Measurements from ENCODE around the gene ABLIM1. TPM values are rescaled to one million over a fixed set of nuclear protein-coding genes. Genes with fewer than 3 reads are reported as not detected.

ABLIM1 gene
- total RNA-seq, 2 experiments from 2014 or later: 114 to 116 TPM

DNA sequence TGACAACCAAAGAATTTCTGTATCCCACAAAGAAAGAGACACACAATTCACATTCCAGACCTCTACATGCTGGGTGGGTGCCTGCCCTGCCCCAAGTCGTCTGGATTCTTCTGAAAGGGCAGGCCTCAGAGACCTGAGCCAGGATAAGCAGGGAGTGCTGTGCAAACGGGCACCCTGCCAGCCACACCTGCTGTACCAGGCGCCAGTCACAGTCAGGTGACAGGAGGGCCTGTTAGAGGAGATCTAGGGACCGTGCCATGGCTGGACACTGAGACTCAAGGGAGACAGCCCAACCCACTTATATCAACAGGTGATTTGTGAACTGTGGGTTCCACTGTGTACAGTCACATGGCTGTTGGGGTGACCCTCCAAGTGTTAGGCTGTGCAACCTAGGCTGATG is 150.6 kb downstream of the ABLIM1 start:
- Mint-ChIP-seq H3K4me3 (no peak overlapping the region), H3K27me3 (no peaks in the 10 kb centered on the region), H3K27ac (peak overlapping the region; percentile 80), H3K9me3 (peaks cover 9% of the 10 kb centered on the region), H3K4me1 (peaks cover 83% of the 10 kb centered on the region), H3K36me3 (peaks cover 36% of the 10 kb centered on the region)
- DNase-seq: no peak

DNA sequence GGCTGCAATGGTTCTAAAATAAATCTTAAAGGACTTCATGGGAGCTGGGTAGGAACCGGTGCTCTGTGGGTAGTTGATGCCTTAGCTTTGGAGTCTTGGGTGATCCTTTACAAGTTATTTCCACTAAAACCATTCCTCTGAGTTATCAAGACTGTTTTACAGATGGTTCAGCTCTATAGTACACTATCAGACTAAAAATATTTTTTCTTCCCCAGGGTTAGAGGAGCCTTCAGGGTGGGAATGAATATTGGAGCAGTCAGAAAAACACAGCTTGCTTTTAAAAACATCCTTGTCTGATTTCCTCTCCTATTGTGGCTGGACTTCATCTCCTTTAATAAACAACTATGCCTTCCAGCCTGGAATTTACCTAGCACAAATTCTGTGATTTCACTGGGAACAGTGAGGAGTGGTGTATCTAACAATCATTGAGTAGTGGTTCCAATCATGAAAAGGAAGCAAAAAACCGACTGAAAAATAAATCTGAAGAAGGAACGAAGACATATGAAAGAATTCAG is 151.1 kb downstream of the ABLIM1 start:
- H3K27ac Mint-ChIP-seq: peak overlapping the region; percentile 80
- H3K27me3 Mint-ChIP-seq: no peaks in the 10 kb centered on the region
- peaks cover 33% of the 10 kb centered on the region for H3K36me3 Mint-ChIP-seq

DNA sequence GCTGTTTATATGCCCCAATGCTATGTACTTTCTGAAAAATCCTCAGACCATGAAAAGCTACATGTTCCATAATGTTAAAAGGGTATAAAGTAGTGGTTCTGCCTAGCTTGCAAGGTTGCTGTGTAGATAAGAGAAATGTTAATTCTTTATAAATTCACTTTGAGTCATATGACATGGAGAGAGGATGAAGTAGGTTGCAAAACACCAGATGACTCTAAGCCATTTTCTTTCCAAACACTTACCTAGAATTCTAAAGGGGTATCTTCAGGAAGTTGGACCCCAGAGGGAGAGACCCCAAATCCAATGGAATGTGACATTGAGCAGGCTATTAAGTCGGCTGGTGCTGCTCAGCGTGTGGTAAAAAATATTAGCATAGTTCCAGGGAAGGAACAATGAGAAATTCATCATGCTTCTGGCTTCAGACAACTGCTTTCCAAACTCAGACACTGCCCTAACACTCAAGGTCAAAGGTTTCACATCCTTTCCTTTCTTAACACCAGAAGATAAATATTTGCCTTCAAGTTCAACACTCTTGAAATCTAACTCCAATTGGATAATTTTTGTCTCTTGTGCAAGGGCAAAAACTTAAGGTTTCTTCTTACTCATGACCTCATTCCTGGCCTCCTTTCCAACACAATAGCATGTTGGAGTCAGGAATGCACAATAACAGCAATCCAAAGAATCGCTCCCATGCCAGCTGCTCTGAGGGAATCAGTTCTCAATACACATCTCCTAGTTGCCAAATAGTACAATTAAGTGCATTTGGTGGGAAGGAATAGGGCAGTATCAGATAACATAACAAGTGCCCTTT is 153.1 kb downstream of the ABLIM1 start:
- peak overlapping the region; percentile 64 for H3K27ac Mint-ChIP-seq
- peaks cover 36% of the 10 kb centered on the region for H3K36me3 Mint-ChIP-seq
- H3K9me3 Mint-ChIP-seq: peaks cover 7% of the 10 kb centered on the region
- peaks cover 89% of the 10 kb centered on the region for H3K4me1 Mint-ChIP-seq
- H3K27me3 Mint-ChIP-seq: no peaks in the 10 kb centered on the region
- H3K4me3 Mint-ChIP-seq: no peak overlapping the region
- DNase-seq: no peak

More for the DNA sequence above, 151.1 kb downstream of the ABLIM1 start:
- H3K4me1 Mint-ChIP-seq: peaks cover 81% of the 10 kb centered on the region
- DNase-seq: no peak
- H3K9me3 Mint-ChIP-seq: peaks cover 9% of the 10 kb centered on the region
- peak overlapping the region; percentile 30 for H3K4me3 Mint-ChIP-seq

- no peak overlapping the region for H3K4me3 Mint-ChIP-seq
- peaks cover 89% of the 10 kb centered on the region for H3K4me1 Mint-ChIP-seq
These were observed 156.0 kb downstream of the ABLIM1 start for GRCh38 chr10:114502074-114502473.

GRCh38 chr10:114501650-114502049 is 156.4 kb downstream of the ABLIM1 start:
- Mint-ChIP-seq H3K9me3 (peaks cover 2% of the 10 kb centered on the region), H3K4me1 (peaks cover 88% of the 10 kb centered on the region), H3K27ac (peak overlapping the region; percentile 73), H3K27me3 (no peaks in the 10 kb centered on the region), H3K4me3 (no peak overlapping the region), H3K36me3 (peaks cover 25% of the 10 kb centered on the region)
- DNase-seq: no peak

More at GRCh38 chr10:114502074-114502473, 156.0 kb downstream of the ABLIM1 start:
- Mint-ChIP-seq H3K36me3 (peaks cover 24% of the 10 kb centered on the region), H3K27me3 (no peaks in the 10 kb centered on the region), H3K9me3 (peaks cover 2% of the 10 kb centered on the region), H3K27ac (peak overlapping the region; percentile 73)
- DNase-seq: no peak

DNA sequence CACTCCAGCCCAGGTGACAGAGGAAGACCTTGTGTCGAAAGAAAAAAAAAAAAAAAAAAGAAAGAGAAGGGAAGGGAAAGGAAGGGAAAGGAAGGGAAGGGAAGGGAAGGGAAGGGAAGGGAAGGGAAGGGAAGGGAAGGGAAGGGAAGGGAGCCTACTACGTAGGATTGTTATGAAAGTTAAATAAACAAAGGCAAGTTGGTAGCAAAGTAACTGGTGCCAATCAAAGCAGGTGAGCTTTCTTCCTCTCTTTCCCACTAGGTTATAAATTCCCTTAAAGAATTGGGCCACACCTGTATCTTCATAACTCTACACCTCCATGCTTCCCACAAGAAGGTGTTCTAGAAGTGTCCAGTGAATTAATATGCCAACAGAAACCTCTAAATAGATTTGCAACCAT is 157.4 kb downstream of the ABLIM1 start:
- H3K4me3 Mint-ChIP-seq: no peak overlapping the region
- H3K4me1 Mint-ChIP-seq: peaks cover 88% of the 10 kb centered on the region
- peak overlapping the region; percentile 97 for H3K27ac Mint-ChIP-seq
- H3K36me3 Mint-ChIP-seq: peaks cover 31% of the 10 kb centered on the region
- peaks cover 2% of the 10 kb centered on the region for H3K9me3 Mint-ChIP-seq
- DNase-seq: no peak
- no peaks in the 10 kb centered on the region for H3K27me3 Mint-ChIP-seq

GRCh38 chr10:114499630-114500190 is 158.4 kb downstream of the ABLIM1 start:
- H3K4me1 Mint-ChIP-seq: peaks cover 86% of the 10 kb centered on the region
- peak; percentile 77 for DNase-seq
- peak overlapping the region; percentile 71 for H3K4me3 Mint-ChIP-seq
- peaks cover 37% of the 10 kb centered on the region for H3K36me3 Mint-ChIP-seq
- peaks cover 4% of the 10 kb centered on the region for H3K9me3 Mint-ChIP-seq
- no peaks in the 10 kb centered on the region for H3K27me3 Mint-ChIP-seq
- peak overlapping the region; percentile 97 for H3K27ac Mint-ChIP-seq

DNA sequence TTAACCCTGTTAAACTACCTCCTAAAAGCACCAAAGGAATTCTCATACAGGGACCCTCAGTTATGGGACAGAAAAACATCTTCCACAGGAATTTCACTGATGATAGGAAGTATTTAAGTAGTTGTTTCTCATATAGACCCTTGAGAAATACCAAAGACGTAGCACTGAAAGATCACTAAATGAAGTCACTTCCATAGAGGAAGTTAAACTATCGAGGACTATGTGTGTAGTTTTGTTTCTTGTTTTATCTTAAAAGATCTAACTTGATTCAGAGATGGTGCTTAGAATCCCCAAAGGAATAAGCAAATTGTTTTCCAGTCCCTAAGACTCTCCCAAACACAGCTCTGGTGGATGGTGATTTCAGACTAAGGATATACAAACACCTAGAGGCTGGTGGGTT is 159.0 kb downstream of the ABLIM1 start:
- Mint-ChIP-seq H3K27ac (peak overlapping the region; percentile 97), H3K9me3 (peaks cover 4% of the 10 kb centered on the region), H3K27me3 (no peaks in the 10 kb centered on the region), H3K4me3 (peak overlapping the region; percentile 71), H3K4me1 (peaks cover 86% of the 10 kb centered on the region), H3K36me3 (peaks cover 36% of the 10 kb centered on the region)
- DNase-seq: no peak

DNA sequence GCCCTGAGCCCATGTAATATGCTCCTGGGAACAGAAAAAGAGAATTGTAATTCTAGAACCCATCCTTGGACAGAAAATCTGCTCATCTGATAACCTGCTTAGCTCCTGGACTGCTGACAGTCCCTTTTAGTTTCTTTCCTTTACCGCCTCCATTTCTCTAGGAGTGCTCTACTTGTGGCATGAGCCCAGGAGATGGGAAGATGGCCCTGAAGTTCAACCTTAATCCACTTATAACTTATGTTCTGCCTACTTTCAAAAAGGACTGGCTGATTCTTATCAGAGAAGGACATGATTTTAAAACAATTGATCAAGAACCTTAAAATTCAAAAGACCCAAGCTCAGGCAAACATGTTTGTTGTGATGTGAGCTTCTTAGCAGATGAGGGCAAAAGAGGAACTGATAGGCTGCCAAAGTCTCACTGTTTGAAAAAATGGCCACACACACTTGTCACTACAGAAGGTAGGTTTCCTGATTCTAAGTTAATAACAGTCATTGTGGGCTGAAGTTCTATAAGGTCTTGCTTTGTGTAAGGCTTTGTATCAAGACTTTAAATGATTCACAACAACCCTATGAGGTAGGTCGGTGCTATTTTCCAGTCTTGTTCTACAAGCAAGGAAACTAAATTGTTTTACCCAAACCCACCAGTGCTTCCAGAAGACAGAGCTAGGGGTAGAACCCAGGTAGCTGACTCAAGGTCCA is 159.5 kb downstream of the ABLIM1 start:
- Mint-ChIP-seq H3K9me3 (peaks cover 4% of the 10 kb centered on the region), H3K4me1 (peaks cover 86% of the 10 kb centered on the region), H3K27me3 (no peaks in the 10 kb centered on the region), H3K36me3 (peaks cover 35% of the 10 kb centered on the region), H3K4me3 (peak overlapping the region; percentile 71), H3K27ac (peak overlapping the region; percentile 97)
- DNase-seq: no peak

- Mint-ChIP-seq H3K36me3 (peaks cover 36% of the 10 kb centered on the region), H3K4me3 (no peak overlapping the region), H3K27me3 (no peaks in the 10 kb centered on the region), H3K4me1 (peaks cover 83% of the 10 kb centered on the region), H3K27ac (peak overlapping the region; percentile 58), H3K9me3 (peaks cover 3% of the 10 kb centered on the region)
- DNase-seq: no peak
These were observed 162.8 kb downstream of the ABLIM1 start for GRCh38 chr10:114495303-114495702.

DNA sequence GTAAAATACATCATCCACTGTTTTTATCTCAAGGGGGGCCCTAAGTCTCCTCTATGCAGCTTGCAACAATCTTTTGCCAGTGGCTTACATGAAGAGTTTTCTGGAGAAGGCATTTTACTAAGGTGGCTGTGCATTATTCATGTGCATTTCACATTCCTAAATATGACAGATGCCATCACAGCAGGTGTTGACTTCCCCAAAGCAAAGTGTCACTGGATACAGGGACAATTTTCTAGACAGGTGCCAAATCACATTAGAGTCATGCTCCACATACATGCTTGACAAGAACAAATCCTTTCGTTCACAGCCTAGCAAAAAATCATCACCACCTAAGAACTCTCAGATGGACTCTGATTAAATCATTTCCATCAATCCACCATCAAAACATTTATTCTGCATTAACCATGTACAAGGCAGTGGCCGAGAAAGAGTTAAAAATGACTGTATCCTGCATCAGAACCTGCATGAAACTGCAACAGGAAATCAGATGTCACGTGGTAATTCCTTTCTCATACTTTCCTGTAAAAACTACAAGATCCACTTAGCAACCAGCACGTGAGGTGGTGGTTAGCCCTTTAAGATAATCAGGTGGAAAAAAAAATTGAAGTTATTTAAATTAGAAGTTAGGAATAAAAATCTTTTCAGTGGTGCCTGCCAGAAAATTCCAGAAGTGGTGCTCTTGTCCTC is 165.6 kb downstream of the ABLIM1 start:
- Mint-ChIP-seq H3K27me3 (no peaks in the 10 kb centered on the region), H3K36me3 (peaks cover 41% of the 10 kb centered on the region), H3K27ac (peak overlapping the region; percentile 86), H3K4me1 (peaks cover 81% of the 10 kb centered on the region), H3K9me3 (peaks cover 3% of the 10 kb centered on the region), H3K4me3 (peak overlapping the region; percentile 61)
- no peak for DNase-seq

DNA sequence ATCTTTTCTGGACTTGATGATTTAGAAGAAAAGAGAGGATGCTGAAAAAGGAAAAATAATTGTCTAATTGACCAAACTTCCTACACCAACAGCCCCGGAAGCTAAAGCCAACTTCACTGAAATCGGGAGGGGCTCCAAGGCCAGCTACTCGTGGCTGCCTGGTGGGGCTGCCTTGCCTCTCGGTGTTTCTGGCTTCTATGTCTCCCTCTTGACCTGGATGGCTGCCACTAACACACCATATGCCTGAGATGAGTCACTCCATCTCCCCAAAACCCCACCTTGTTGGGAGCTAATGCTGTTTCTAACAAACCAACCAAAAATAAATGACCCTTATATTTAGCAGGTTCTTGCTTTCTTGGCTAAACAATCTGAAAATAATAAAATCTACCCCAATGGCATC is 166.1 kb downstream of the ABLIM1 start:
- no peak for DNase-seq
- Mint-ChIP-seq H3K4me3 (peak overlapping the region; percentile 61), H3K27ac (peak overlapping the region; percentile 86), H3K36me3 (peaks cover 44% of the 10 kb centered on the region), H3K9me3 (peaks cover 3% of the 10 kb centered on the region), H3K27me3 (no peaks in the 10 kb centered on the region), H3K4me1 (peaks cover 84% of the 10 kb centered on the region)

DNA sequence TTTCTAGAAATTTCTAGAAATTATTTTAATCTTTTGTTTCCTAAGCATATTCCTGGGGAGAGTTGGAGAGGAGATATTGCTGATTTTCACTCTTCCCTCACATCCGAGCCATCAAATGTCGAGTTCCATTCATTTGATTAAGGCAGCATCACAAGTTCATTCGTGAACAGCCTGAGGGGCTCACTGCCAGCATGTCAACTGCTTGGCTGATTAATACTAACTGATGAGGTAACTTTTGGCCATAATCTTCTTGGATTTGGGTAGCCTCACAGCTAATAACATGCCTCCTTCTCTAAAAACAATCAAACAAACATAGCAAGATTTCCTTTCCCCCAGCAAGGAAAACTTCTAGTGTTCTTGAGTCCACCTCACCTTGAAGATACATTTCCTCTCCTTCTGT is 166.7 kb downstream of the ABLIM1 start:
- Mint-ChIP-seq H3K9me3 (peaks cover 3% of the 10 kb centered on the region), H3K27ac (peak overlapping the region; percentile 86), H3K36me3 (peaks cover 45% of the 10 kb centered on the region), H3K4me3 (peak overlapping the region; percentile 61), H3K27me3 (no peaks in the 10 kb centered on the region), H3K4me1 (peaks cover 83% of the 10 kb centered on the region)
- DNase-seq: no peak

GRCh38 chr10:114489521-114490310 is 168.4 kb downstream of the ABLIM1 start:
- Mint-ChIP-seq H3K4me1 (peaks cover 68% of the 10 kb centered on the region), H3K36me3 (peaks cover 46% of the 10 kb centered on the region), H3K9me3 (peaks cover 6% of the 10 kb centered on the region), H3K27ac (peak overlapping the region; percentile 34), H3K4me3 (no peak overlapping the region), H3K27me3 (no peaks in the 10 kb centered on the region)
- no peak for DNase-seq

Data from activated naive CD8-positive, alpha-beta T cell treated with anti-CD3 and anti-CD28 coated beads for 36 hours (primary cell).